GM21717 (cell line): ENCODE data around the gene CHRNB1.

Experiments
- ATAC-seq: cut with Tn5 transposase; IDR thresholded peaks from one replicate; pipeline ENCODE4 v1.9.1; 2021; ENCODE audit warnings: mild to moderate bottlenecking, moderate library complexity; ENCODE audit not compliant: unreplicated experiment

CHRNB1 gene

GRCh38 chr17:7414837-7415236 is 30.0 kb upstream of the CHRNB1 start:
- no peak for ATAC-seq

- ATAC-seq = no peak
Measured at GRCh38 chr17:7415784-7416183, 29.1 kb upstream of the CHRNB1 start.

DNA sequence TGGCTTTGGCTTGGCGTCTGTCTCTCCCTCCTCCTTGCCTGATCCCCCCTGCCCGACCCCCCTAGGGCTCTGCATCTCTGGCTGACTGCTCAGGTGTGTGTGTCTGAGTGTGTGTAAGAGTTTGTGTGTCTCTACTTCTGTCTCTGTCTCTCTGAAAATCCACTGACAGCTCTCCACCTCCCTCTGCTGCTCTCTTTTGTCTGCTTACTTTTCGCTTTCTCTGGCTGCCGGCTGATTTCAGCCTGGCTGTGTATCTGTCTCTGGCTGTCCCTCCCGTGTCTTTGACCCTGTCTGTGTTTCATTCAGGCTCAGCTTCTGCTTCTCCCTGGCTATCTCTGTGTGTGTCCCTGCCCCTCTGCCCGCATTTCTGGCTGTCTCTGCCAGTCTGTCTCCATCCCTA is 28.5 kb upstream of the CHRNB1 start:
- ATAC-seq = no peak

DNA sequence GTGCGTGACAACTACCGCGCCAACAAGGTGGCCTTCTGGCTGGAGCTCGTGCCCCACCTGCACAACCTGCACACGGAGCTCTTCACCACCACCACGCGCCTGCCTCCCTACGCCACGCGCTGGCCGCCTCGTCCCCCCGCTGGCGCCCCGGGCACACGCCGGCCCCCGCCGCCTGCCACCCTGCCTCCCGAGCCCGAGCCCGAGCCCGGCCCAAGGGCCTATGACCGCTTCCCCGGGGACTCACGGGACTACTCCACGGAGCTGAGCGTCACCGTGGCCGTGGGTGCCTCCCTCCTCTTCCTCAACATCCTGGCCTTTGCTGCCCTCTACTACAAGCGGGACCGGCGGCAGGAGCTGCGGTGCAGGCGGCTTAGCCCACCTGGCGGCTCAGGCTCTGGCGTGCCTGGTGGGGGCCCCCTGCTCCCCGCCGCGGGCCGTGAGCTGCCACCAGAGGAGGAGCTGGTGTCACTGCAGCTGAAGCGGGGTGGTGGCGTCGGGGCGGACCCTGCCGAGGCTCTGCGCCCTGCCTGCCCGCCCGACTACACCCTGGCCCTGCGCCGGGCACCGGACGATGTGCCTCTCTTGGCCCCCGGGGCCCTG is 27.7 kb upstream of the CHRNB1 start:
- no peak for ATAC-seq

DNA sequence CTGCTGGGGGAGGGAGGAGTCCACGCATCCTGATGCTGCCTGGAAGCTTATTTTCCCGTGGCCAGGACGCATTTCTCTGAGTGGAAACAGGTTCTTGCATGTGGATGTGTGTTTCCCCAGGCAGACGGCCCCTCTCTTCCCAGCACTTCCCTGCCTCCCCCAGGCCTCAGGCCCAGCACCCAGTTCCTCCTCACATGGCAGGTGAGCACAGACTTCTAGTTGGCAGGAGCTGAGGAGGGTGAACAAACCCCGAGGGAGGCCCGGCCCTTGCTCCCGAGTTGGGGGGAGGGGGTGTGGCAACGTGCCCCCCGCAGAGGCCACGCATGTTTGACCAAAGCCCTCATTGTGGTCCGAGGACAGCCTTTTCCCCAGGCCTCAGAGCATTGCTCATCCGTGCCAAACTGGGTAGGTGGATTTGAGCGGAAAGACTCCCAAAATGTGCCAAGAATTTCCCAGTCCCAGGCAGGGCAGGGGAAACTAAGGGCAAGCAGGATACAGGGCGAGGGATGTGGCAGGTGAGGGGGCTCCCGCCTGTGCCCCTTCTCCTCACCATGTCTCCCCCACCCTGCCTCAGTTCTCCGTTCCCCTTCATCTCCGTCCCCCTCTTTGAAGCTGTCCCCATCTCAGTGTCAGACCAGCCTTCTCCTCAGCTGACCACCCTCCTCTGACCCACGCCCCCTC is 26.2 kb upstream of the CHRNB1 start:
- ATAC-seq = no peak

DNA sequence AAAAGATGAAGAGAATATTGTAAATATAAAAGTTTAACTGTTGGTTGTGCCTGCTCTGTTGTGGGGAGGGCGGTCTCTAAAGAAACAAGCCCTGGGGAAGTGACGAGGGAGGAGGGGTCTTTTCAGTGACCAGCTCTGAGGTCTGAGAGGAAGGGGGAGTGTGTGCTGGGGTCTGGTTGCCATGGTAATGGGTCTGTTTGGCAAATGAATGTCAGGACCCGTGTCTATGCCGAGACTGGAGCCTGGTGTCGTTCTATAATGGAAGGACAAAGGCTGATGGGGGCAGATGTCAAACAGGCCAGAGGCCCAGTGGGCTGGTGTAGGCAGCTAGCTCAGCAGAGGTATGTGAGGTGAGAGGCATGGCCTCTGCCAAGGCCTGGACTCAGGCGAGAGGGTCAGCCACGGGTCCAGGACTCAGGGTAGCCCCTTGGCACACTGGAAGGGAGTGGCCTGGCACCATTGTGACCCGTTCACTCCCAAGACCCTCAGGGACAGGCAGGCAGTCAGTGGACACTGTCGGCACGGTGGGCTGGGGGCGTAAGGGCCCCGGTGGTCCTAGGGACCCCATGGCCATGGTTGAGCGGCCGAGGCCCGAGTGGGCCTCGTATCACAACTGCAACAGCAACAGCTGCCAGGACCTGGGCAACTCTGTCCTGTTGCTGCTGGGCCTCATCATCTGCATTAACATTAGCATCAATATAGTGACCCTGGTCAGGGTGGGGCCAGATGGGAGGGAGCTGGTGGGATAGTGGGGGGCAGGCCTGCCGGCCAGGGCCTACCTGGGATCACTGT is 24.8 kb upstream of the CHRNB1 start, which contains the start of gene SPEM1:
TSS of gene SPEM1 (plus strand) at position 506 of the 792 bp plus-strand sequence. CDS start at position 567, 61 bp downstream.
- no peak for ATAC-seq

GRCh38 chr17:7421186-7421585 is 23.7 kb upstream of the CHRNB1 start:
- no peak for ATAC-seq

- no peak for ATAC-seq
Measured at GRCh38 chr17:7423679-7424078, 21.2 kb upstream of the CHRNB1 start.

GRCh38 chr17:7425316-7425715 is 19.5 kb upstream of the CHRNB1 start, which contains the start of gene SPEM2:
TSS of gene SPEM2 (plus strand) at chr17:7425616. CDS start at chr17:7425689, 73 bp downstream.
- ATAC-seq = no peak

GRCh38 chr17:7425756-7426155 is 19.1 kb upstream of the CHRNB1 start:
- no peak for ATAC-seq

DNA sequence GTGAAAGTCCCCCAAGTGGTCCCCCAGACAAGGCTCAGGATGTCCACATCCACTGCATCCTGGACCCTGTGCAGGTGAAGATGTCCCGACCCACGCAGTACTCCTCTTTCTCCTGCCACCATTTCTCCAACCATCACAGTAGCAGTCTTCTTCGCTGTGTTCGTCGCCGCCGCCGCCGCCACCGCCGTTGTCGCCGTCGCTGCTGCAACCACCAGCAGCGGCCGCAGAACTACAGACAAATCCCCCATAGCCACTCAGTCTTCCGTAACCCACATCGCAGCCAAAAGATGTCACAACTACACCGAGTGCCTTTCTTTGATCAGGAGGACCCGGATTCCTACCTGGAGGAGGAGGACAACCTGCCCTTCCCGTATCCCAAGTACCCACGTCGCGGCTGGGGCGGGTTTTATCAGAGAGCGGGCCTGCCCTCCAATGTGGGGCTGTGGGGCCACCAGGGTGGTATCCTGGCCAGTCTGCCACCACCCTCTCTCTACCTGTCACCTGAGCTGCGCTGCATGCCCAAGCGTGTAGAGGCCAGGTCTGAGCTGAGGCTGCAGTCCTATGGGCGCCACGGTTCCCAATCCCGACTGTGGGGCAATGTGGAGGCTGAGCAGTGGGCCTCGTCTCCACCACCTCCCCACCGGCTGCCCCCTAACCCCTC is 18.5 kb upstream of the CHRNB1 start:
- ATAC-seq = no peak

DNA sequence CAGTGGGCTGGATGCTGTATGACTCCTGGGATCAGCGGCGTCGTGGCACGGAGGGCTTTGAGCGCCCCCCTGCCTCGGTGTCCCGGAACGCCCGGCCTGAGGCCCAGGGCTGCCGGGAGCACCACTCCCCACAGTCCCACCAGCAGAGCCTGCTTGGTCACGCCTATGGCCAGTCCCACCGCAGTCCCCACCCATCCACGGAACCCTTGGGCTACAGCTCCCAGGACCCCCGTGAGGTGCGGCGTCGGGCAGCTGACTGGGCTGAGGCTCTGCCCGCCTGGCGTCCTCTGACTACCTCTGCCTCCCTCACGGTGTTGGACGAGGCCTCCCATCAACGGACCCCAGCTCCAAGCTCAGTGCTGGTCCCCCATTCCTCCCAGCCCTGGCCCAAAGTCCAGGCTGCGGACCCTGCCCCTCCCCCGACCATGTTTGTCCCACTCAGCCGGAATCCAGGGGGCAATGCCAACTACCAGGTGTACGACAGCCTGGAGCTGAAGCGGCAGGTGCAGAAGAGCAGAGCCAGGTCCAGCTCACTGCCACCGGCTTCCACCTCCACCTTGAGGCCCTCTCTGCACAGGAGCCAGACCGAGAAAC is 17.9 kb upstream of the CHRNB1 start:
- no peak for ATAC-seq

GRCh38 chr17:7427549-7427948 is 17.3 kb upstream of the CHRNB1 start:
- no peak for ATAC-seq

DNA sequence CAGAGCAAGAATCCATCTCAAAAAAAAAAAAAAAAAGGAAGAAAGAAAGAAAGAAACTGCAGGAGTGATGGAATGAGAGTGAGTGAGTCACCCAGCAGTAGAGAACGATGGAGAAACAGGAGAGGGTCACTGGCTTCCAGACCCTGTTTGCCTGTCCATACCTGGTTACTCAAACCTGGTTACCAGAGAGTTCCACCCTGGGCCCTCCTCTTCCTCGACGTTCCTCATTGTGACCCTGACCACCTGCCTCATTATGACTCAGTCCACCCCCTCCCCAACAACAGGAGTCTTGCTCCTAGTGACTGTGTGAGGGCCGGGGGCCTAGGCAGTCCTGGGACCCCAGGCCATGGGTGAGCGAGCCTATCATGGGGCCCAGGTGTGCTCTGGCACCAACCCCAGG is 16.3 kb upstream of the CHRNB1 start, which contains the start of gene SPEM3:
TSS of gene SPEM3 (plus strand) at position 301 of the 400 bp plus-strand sequence. CDS start at position 347, 46 bp downstream.
- ATAC-seq = no peak

DNA sequence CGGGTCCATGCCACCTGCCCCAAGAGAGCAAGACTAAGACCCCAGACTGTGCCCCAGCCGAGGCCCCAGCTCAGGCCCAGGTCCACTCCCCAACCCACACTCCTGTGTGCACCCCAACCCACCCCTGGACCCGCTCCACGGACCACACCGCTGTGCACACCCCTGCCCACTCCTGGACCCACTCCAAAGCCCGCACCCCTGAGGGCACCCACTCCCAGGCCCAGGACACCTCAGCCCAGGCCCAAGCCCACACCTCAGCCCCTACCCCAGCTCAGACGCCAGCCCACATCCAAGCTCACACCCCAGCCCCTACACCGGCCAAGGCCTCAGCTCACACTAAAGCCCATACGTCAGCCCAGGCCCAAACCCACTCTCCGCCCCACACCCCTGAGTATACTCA is 15.1 kb upstream of the CHRNB1 start:
- no peak for ATAC-seq

GRCh38 chr17:7431231-7431630 is 13.6 kb upstream of the CHRNB1 start:
- no peak for ATAC-seq

DNA sequence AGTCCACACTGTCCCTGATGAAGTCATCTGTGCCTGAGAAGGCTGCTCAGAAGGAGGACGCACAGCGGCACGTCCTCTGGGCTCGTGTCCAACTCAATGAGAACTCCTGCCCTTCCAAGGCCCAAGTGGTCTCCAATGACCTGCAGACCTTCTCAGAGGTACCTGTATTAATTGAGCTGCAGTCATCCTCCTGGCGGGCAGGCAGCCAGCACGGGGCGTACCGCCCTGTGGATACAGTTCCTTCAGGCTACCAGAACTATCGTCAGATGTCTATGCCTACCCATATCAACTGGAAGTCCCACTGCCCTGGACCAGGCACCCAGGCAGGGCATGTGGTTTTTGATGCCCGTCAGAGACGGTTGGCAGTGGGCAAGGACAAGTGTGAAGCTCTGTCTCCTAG is 12.6 kb upstream of the CHRNB1 start:
- no peak for ATAC-seq

DNA sequence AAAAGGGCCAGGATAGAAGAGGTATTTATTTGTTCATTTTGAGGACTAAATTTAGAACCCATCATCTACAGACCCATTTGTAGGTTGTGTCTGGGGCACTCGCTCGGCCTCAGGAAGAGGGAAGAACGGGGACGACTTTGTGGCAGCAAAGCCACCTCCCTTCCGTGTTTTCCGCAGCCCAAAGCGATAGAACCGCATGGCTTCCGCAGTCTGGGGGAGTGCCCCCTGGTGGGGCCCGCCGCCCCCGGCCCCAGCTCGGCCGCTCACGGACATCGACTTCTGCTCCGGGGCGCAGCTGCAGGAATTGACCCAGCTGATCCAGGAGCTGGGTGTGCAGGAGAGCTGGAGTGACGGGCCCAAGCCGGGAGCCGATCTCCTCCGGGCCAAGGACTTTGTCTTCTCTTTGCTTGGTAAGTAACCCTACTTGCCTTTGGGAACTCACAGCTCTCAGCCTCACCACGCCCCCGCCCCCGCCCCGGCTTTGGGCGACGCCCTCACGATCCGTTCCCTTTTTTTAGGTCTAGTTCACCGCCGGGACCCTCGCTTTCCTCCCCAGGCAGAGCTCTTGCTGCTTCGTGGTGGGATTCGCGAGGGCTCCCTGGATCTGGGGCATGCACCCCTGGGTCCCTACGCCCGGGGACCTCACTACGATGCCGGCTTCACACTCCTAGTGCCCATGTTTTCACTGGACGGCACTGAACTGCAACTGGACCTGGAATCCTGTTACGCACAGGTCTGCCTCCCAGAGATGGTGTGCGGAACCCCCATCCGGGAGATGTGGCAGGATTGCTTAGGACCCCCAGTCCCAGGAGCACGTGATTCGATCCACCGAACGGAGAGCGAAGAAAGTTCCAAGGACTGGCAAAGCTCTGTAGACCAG is 8.9 kb upstream of the CHRNB1 start:
- peak; percentile 24 for ATAC-seq

- no peak for ATAC-seq
Measured at GRCh38 chr17:7436556-7437368, 8.1 kb upstream of the CHRNB1 start.
